Thyroid gland (tissue), 4 donors: ENCODE measurements around the gene CACNG5.

Experiments
- POLR2A ChIP-seq, 2 donors: fragments of 450-650 bp; IDR thresholded peaks; one replicate each; pipeline ENCODE4 v1.6.1; 2017; ENCODE audit warnings: antibody characterized with exemption in 2 of 2, mild to moderate bottlenecking in 2 of 2, moderate library complexity in 1 of 2
- TF ChIP-seq, protein P1 (sequence below), 6 experiments: fragments of 200-600 bp in 3 of 6; fragments of 450-650 bp in 3 of 6; sonication (generic) in 3 of 6; IDR thresholded peaks; one replicate each; pipeline ENCODE4 v1.5.1; 2016 to 2019; ENCODE audit warnings: antibody characterized with exemption in 6 of 6, mild to moderate bottlenecking in 2 of 6, inconsistent platforms in 1 of 6, moderate library complexity in 1 of 6

DNA sequence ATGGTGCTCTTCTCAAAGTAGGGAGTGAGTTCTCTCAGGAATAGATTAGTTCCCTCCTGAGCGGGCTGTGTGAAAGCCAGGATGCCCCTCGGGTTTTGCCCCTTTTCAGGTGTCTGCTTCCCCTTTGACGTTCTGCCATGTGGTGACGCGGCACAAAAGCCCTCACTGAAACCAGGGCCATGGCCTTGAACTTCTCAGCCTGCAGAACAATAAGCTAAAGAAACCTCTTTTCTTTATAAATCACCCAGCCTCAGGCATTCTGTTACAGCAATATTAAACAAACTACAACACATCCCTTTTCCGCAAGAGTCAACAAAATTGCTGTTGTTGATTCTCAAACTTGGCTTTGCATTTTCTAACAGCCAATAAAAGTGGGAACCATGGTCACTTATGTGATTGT lies 15.5 kb upstream of the CACNG5 start:
- TF ChIP-seq, protein P1, sequence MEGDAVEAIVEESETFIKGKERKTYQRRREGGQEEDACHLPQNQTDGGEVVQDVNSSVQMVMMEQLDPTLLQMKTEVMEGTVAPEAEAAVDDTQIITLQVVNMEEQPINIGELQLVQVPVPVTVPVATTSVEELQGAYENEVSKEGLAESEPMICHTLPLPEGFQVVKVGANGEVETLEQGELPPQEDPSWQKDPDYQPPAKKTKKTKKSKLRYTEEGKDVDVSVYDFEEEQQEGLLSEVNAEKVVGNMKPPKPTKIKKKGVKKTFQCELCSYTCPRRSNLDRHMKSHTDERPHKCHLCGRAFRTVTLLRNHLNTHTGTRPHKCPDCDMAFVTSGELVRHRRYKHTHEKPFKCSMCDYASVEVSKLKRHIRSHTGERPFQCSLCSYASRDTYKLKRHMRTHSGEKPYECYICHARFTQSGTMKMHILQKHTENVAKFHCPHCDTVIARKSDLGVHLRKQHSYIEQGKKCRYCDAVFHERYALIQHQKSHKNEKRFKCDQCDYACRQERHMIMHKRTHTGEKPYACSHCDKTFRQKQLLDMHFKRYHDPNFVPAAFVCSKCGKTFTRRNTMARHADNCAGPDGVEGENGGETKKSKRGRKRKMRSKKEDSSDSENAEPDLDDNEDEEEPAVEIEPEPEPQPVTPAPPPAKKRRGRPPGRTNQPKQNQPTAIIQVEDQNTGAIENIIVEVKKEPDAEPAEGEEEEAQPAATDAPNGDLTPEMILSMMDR (IDR thresholded peaks at IDR 0.05): no peak
- no peak for TF ChIP-seq POLR2A (IDR thresholded peaks at IDR 0.05)
